H9 (cell line): ENCODE measurements around the gene IRAK1. TPM values are rescaled to one million over a fixed set of nuclear protein-coding genes. Genes with fewer than 3 reads are reported as not detected.

ENCODE experiments used
- DNase-seq: peaks from one replicate; pipeline ENCODE4 v3.0.0-alpha.2; 2017
- H2AFZ ChIP-seq: one replicate; pipeline ENCODE4 v1.6.1; 2013; ENCODE audit warnings: mild to moderate bottlenecking, low read length, control low read depth, moderate library complexity
- H2AK5ac ChIP-seq: 2 replicates; pipeline ENCODE4 v1.6.1; 2013; ENCODE audit warnings: low read length, control low read depth, mixed read lengths; ENCODE audit not compliant: insufficient read length
- H2BK120ac ChIP-seq: one replicate; pipeline ENCODE4 v1.6.1; 2013; ENCODE audit warnings: low read depth, mild to moderate bottlenecking, low read length, control low read depth, inconsistent platforms; ENCODE audit not compliant: poor library complexity, severe bottlenecking
- H2BK12ac ChIP-seq: 2 replicates; pipeline ENCODE4 v1.6.1; 2013; ENCODE audit warnings: low read length, control low read depth, mixed read lengths, low read depth; ENCODE audit not compliant: insufficient read length
- H2BK15ac ChIP-seq: 2 replicates; pipeline ENCODE4 v1.6.1; 2013; ENCODE audit warnings: low read depth, low read length, control low read depth
- H2BK20ac ChIP-seq: one replicate; pipeline ENCODE4 v1.6.1; 2013; ENCODE audit warnings: low read depth, mild to moderate bottlenecking, low read length, control low read depth, inconsistent platforms; ENCODE audit not compliant: poor library complexity, severe bottlenecking
- H2BK5ac ChIP-seq: 2 replicates; pipeline ENCODE4 v1.6.1; 2013; ENCODE audit warnings: low read length, control low read depth, mixed read lengths; ENCODE audit not compliant: insufficient read length
- H3K14ac ChIP-seq: 2 replicates; pipeline ENCODE4 v1.6.1; 2013; ENCODE audit warnings: low read length, control low read depth; ENCODE audit not compliant: insufficient read depth
- H3K18ac ChIP-seq: 2 replicates; pipeline ENCODE4 v1.6.1; 2013; ENCODE audit warnings: low read depth, mild to moderate bottlenecking, mixed read lengths, low read length, control low read depth; ENCODE audit not compliant: insufficient read length
- H3K23ac ChIP-seq: 2 replicates; pipeline ENCODE4 v1.6.1; 2013; ENCODE audit warnings: low read length, control low read depth, mixed read lengths, low read depth; ENCODE audit not compliant: insufficient read length
- H3K23me2 ChIP-seq: 2 replicates; pipeline ENCODE4 v1.6.1; 2013; ENCODE audit warnings: low read depth, mild to moderate bottlenecking, mixed read lengths, low read length, control low read depth; ENCODE audit not compliant: insufficient read length, poor library complexity, severe bottlenecking
- H3K27ac ChIP-seq: 2 replicates; pipeline ENCODE4 v1.5.1; 2013; ENCODE audit warnings: low read length, control low read depth, mixed read lengths, low read depth; ENCODE audit not compliant: insufficient read length
- H3K27me3 ChIP-seq: 2 replicates; pipeline ENCODE4 v1.6.1; 2013; ENCODE audit warnings: low read length, control low read depth, inconsistent platforms; ENCODE audit not compliant: insufficient read depth
- H3K4ac ChIP-seq: 2 replicates; pipeline ENCODE4 v1.6.1; 2013; ENCODE audit warnings: low read depth, mild to moderate bottlenecking, control low read depth, inconsistent platforms, low read length, moderate library complexity
- H3K4me1 ChIP-seq: 2 replicates; pipeline ENCODE4 v1.6.1; 2013; ENCODE audit warnings: low read length, control low read depth, inconsistent platforms; ENCODE audit not compliant: insufficient read depth
- H3K4me2 ChIP-seq: 2 replicates; pipeline ENCODE4 v1.6.1; 2013; ENCODE audit warnings: low read length, control low read depth, mixed read lengths; ENCODE audit not compliant: insufficient read length, insufficient read depth
- H3K56ac ChIP-seq: 2 replicates; pipeline ENCODE4 v1.6.1; 2013; ENCODE audit warnings: low read depth, mild to moderate bottlenecking, mixed read lengths, low read length, control low read depth; ENCODE audit not compliant: insufficient read length
- H3K79me1 ChIP-seq: 2 replicates; pipeline ENCODE4 v1.6.1; 2013; ENCODE audit warnings: low read depth, mild to moderate bottlenecking, moderate library complexity, low read length, control low read depth, inconsistent platforms; ENCODE audit not compliant: insufficient read depth, poor library complexity, severe bottlenecking
- H3K79me2 ChIP-seq: 2 replicates; pipeline ENCODE4 v1.6.1; 2013; ENCODE audit warnings: low read length, control low read depth, inconsistent platforms; ENCODE audit not compliant: insufficient read depth
- H3K9ac ChIP-seq: 2 replicates; pipeline ENCODE4 v1.6.1; 2013; ENCODE audit warnings: low read length, control low read depth, mixed read lengths; ENCODE audit not compliant: insufficient read length; ENCODE audit errors: extremely low read depth
- H3K9me3 ChIP-seq: one replicate; pipeline ENCODE4 v1.6.1; 2013; ENCODE audit warnings: low read depth, low read length, inconsistent platforms; ENCODE audit not compliant: control insufficient read depth
- H3T11ph ChIP-seq: one replicate; pipeline ENCODE4 v1.6.1; 2013; ENCODE audit warnings: mild to moderate bottlenecking, low read length, control low read depth, inconsistent platforms
- H4K20me1 ChIP-seq: one replicate; pipeline ENCODE4 v1.6.1; 2013; ENCODE audit not compliant: control insufficient read depth, insufficient read length, insufficient read depth
- H4K5ac ChIP-seq: 2 replicates; pipeline ENCODE4 v1.6.1; 2013; ENCODE audit warnings: low read depth, mild to moderate bottlenecking, mixed read lengths, low read length, control low read depth; ENCODE audit not compliant: insufficient read length
- H4K8ac ChIP-seq: replicated peaks from 2 replicates; pipeline ENCODE4 v1.6.1; 2013; ENCODE audit warnings: low read length, control low read depth, mixed read lengths, low read depth; ENCODE audit not compliant: insufficient read length
- H4K91ac ChIP-seq: 2 replicates; pipeline ENCODE4 v1.6.1; 2013; ENCODE audit warnings: low read depth, mild to moderate bottlenecking, moderate library complexity, mixed read lengths, low read length, control low read depth; ENCODE audit not compliant: insufficient read length
- H3K27ac Mint-ChIP-seq, 3 experiments: 2 replicates in 2 of 3; 3 replicates in 1 of 3; pipeline ENCODE4 v1.8.0; 2020 to 2021; ENCODE audit warnings: mixed read lengths in 3 of 3, mild to moderate bottlenecking in 1 of 3, moderate library complexity in 1 of 3
- H3K27me3 Mint-ChIP-seq: 2 replicates; pipeline ENCODE4 v1.8.0; 2021; ENCODE audit warnings: low read depth, mild to moderate bottlenecking, moderate library complexity, mixed read lengths
- H3K36me3 Mint-ChIP-seq, 3 experiments: 2 replicates in 2 of 3; 3 replicates in 1 of 3; pipeline ENCODE4 v1.8.0; 2020 to 2021; ENCODE audit warnings: low read depth in 3 of 3, mixed read lengths in 3 of 3; ENCODE audit not compliant: insufficient read depth in 1 of 3
- H3K4me1 Mint-ChIP-seq, 2 experiments: 2 replicates each; pipeline ENCODE4 v1.8.0; 2020; ENCODE audit warnings: mixed read lengths in 2 of 2
- H3K4me3 Mint-ChIP-seq, 2 experiments: 2 replicates in 1 of 2; 3 replicates in 1 of 2; pipeline ENCODE4 v1.8.0; 2020 to 2021; ENCODE audit warnings: mild to moderate bottlenecking in 2 of 2, mixed read lengths in 2 of 2, moderate library complexity in 1 of 2
- H3K9me3 Mint-ChIP-seq, 2 experiments: 2 replicates in 1 of 2; 3 replicates in 1 of 2; pipeline ENCODE4 v1.8.0; 2020; ENCODE audit warnings: mild to moderate bottlenecking in 2 of 2, mixed read lengths in 2 of 2, moderate library complexity in 1 of 2
- WGBS: extraction: QIAGEN DNeasy Blood & Tissue Kit; methylation state at CpG from one replicate; pipeline ENCODE4 v1.1.7; 2013; ENCODE audit warnings: missing lambda C conversion rate, low lambda C conversion rate, mixed read lengths; ENCODE audit not compliant: insufficient read length; ENCODE audit errors: extremely low coverage; 5-methylcytosine and 5-hydroxymethylcytosine counted together
- total RNA-seq: library from RNA; stranded (reverse); gene quantifications from 2 replicates; pipeline ENCODE4 v1.2.1, GENCODE V29; 2021
- TF ChIP-seq, protein P1 (sequence below): fragments of 200-600 bp; sonication (generic); conservative IDR thresholded peaks from 3 replicates; pipeline ENCODE4 v1.8.0; 2021; ENCODE audit warnings: antibody characterized with exemption, mild to moderate bottlenecking

The IRAK1 gene
- total RNA-seq, 1 experiment from 2014 or later: 98.4 TPM

DNA sequence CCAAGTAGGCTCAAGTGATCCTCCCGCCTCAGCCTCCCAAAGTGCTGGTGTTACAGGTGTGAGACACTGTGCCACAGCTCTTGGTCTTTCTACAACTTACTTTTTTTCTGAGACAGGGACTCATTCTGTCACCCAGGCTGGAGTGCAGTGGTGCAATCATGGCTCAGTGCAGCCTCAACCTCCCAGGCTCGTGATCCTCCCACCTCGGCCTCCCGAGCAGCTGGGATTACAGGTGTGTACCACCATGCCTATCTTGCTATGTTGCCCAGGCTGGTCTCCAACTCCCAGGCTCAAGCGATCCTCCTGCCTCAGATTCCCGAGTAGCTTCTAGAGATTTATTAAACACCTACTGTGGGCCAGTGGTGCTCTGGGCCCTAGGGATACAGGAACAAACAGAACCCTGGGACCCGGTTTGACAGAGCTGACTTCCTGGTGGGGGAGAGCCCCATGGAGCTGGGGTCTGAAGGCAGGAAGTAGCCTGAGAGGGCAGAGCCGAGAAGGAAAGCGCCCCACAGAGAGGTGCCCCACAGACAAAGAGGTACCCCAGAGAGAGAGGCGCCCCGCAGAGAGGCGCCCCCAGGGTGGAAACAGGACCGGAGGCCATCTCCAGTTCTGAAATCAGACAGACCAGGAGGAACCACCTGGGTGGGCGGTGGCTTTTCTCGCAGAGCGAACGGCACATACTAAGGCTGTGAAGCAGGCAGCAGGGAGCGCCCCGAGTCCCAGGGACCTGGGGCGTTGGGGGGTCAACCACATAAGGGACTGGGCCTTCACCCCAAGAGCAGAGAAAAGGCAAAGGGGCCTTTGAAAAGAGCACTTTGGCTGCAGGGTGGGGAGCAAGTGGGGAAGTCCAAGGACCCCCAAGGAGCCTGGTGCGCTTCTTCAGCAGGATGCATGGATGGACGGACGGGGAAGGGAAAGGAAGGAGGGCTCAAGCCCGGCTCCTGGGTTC, 5.0 kb downstream of the IRAK1 start:
- peaks cover 53 to 68% of the 10 kb centered on the region in 2 experiments for H3K9me3 Mint-ChIP-seq
- Histone ChIP-seq H3K14ac (no peak overlapping the region), H2AFZ (no peak overlapping the region), H3K23me2 (peaks cover 6% of the 10 kb centered on the region), H4K8ac (no peak overlapping the region), H3K9me3 (no peaks in the 10 kb centered on the region), H2BK20ac (no peak overlapping the region), H3T11ph (no peak overlapping the region), H3K9ac (no peak overlapping the region), H3K4me2 (no peak overlapping the region), H3K56ac (no peak overlapping the region), H4K91ac (no peak overlapping the region), H2BK120ac (no peak overlapping the region), H3K18ac (no peak overlapping the region), H2AK5ac (no peak overlapping the region), H4K5ac (no peak overlapping the region), H3K27me3 (no peaks in the 10 kb centered on the region), H3K79me1 (no peaks in the 10 kb centered on the region), H2BK5ac (no peak overlapping the region), H4K20me1 (peaks cover 5% of the 10 kb centered on the region), H3K79me2 (no peaks in the 10 kb centered on the region), H3K23ac (no peak overlapping the region), H2BK15ac (no peak overlapping the region), H3K4me1 (no peaks in the 10 kb centered on the region), H2BK12ac (no peak overlapping the region), H3K4ac (no peak overlapping the region), H3K27ac (no peak overlapping the region)
- peaks cover 4 to 14% of the 10 kb centered on the region in 2 experiments; a peak in 3 of 4 replicates for H3K4me1 Mint-ChIP-seq
- H3K36me3 Mint-ChIP-seq: peaks cover 10 to 68% (median 24%) of the 10 kb centered on the region in 3 experiments
- no peak for DNase-seq
- no peak overlapping the region; a peak in 2 of 5 replicates for H3K4me3 Mint-ChIP-seq
- H3K27me3 Mint-ChIP-seq: no peaks in the 10 kb centered on the region
- H3K27ac Mint-ChIP-seq: peak overlapping the region in 2 of 3 experiments; percentile 49 to 56; a peak in 3 of 7 replicates
- no CpG with 5 or more reads among the region's 24 CpGs for WGBS
- TF ChIP-seq, protein P1, sequence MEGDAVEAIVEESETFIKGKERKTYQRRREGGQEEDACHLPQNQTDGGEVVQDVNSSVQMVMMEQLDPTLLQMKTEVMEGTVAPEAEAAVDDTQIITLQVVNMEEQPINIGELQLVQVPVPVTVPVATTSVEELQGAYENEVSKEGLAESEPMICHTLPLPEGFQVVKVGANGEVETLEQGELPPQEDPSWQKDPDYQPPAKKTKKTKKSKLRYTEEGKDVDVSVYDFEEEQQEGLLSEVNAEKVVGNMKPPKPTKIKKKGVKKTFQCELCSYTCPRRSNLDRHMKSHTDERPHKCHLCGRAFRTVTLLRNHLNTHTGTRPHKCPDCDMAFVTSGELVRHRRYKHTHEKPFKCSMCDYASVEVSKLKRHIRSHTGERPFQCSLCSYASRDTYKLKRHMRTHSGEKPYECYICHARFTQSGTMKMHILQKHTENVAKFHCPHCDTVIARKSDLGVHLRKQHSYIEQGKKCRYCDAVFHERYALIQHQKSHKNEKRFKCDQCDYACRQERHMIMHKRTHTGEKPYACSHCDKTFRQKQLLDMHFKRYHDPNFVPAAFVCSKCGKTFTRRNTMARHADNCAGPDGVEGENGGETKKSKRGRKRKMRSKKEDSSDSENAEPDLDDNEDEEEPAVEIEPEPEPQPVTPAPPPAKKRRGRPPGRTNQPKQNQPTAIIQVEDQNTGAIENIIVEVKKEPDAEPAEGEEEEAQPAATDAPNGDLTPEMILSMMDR: no peak
